ENCODE measurements around the gene SLC31A1.

The SLC31A1 gene

DNA sequence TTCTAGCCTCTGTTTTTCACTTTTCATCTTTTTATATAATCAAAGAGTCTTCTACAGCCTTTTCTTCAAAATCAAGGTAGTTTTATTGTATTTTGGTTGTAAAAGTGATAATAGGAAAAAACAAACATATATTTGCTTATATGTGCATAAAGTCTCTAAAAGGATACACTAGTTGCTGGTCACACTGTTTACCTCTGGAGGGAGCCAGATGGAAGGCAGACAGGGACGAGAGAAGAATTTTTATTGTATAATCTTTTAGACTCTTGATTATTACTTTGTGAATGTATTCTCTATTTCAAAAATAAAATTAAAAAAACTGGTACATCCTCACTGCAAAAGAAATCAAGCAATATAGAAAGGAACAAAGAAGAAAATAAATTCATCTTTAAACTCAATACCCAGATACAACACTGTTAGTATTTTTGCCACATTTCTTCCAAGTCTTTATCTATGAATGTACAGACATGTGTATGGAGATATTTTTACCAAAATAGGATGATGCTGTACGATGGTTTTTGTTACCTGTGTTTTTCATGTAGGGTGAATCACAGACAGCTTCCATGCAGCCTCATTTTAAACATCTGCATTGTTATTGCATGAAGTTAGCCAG, 88.0 kb downstream of the SLC31A1 start:
- TF ChIP-seq CREB5 (CRISPR knock-in tag; IDR thresholded peaks at IDR 0.05; ENCODE audit: low read depth): no peak
- TF ChIP-seq, protein P1, sequence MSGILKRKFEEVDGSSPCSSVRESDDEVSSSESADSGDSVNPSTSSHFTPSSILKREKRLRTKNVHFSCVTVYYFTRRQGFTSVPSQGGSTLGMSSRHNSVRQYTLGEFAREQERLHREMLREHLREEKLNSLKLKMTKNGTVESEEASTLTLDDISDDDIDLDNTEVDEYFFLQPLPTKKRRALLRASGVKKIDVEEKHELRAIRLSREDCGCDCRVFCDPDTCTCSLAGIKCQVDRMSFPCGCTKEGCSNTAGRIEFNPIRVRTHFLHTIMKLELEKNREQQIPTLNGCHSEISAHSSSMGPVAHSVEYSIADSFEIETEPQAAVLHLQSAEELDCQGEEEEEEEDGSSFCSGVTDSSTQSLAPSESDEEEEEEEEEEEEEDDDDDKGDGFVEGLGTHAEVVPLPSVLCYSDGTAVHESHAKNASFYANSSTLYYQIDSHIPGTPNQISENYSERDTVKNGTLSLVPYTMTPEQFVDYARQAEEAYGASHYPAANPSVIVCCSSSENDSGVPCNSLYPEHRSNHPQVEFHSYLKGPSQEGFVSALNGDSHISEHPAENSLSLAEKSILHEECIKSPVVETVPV (CRISPR knock-in tag; IDR thresholded peaks at IDR 0.05): no peak
- TF ChIP-seq POU6F1 (CRISPR knock-in tag; IDR thresholded peaks at IDR 0.05; ENCODE audit: borderline replicate concordance, low read depth): no peak
- TF ChIP-seq ISL1 (CRISPR knock-in tag; IDR thresholded peaks at IDR 0.05): no peak
- no peak for TF ChIP-seq ZFP3 (CRISPR knock-in tag; IDR thresholded peaks at IDR 0.05)
- peak; percentile 86 for ATAC-seq

DNA sequence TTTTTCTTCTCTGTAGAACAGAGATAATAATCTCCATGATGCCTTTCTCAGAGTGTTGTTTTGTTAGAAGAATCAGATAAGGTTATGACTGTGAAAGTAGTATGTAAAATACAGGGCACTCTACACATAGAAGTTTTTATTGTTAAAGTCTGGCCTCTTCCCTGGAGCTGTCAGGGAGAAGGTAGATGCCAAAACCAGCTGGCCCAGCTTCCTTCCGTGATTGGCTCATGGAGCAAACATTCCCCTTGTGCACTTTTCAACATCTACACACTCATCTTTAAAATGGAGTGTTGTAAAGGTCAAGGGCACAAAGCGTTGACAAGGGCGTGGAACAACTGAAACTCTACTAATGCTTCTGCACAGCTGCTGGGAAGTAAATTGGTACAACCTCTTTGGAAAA, 89.2 kb downstream of the SLC31A1 start:
- no peak for ATAC-seq
- TF ChIP-seq PATZ1 (CRISPR knock-in tag; IDR thresholded peaks at IDR 0.05; ENCODE audit: borderline replicate concordance) (no peak), ZFP30 (CRISPR knock-in tag; IDR thresholded peaks at IDR 0.05) (no peak), ESRRG (CRISPR knock-in tag; IDR thresholded peaks at IDR 0.05) (no peak), ZNF70 (CRISPR knock-in tag; IDR thresholded peaks at IDR 0.05) (no peak), PPARA (CRISPR knock-in tag; IDR thresholded peaks at IDR 0.05; ENCODE audit: borderline replicate concordance) (no peak), ARNTL (CRISPR knock-in tag; IDR thresholded peaks at IDR 0.05; ENCODE audit: borderline replicate concordance, low read depth) (no peak), CSDC2 (CRISPR knock-in tag; IDR thresholded peaks at IDR 0.05) (no peak), ZC3H10 (CRISPR knock-in tag; IDR thresholded peaks at IDR 0.05) (no peak), BACH2 (CRISPR knock-in tag; IDR thresholded peaks at IDR 0.05; ENCODE audit: borderline replicate concordance) (no peak), ISL1 (CRISPR knock-in tag; IDR thresholded peaks at IDR 0.05) (no peak), TCF4 (CRISPR knock-in tag; IDR thresholded peaks at IDR 0.05; ENCODE audit: borderline replicate concordance) (no peak), POU6F1 (CRISPR knock-in tag; IDR thresholded peaks at IDR 0.05; ENCODE audit: borderline replicate concordance, low read depth) (no peak), ZFP3 (CRISPR knock-in tag; IDR thresholded peaks at IDR 0.05) (no peak), OSR1 (CRISPR knock-in tag; IDR thresholded peaks at IDR 0.05) (no peak), CREB5 (CRISPR knock-in tag; IDR thresholded peaks at IDR 0.05; ENCODE audit: low read depth) (no peak)

GRCh38 chr9:113311961-113312360, 90.6 kb downstream of the SLC31A1 start:
- ATAC-seq: peak; percentile 60
- TF ChIP-seq ZNF8 (CRISPR knock-in tag; IDR thresholded peaks at IDR 0.05): no peak
- TF ChIP-seq ZFP3 (CRISPR knock-in tag; IDR thresholded peaks at IDR 0.05): no peak
- TF ChIP-seq ZNF565 (CRISPR knock-in tag; conservative IDR thresholded peaks at IDR 0.05; ENCODE audit: low read depth): no peak
- TF ChIP-seq ARNTL (CRISPR knock-in tag; IDR thresholded peaks at IDR 0.05; ENCODE audit: borderline replicate concordance, low read depth): no peak
- no peak for TF ChIP-seq TCF4 (CRISPR knock-in tag; IDR thresholded peaks at IDR 0.05; ENCODE audit: borderline replicate concordance)
- no peak for TF ChIP-seq CSDC2 (CRISPR knock-in tag; IDR thresholded peaks at IDR 0.05)
- no peak for TF ChIP-seq OSR1 (CRISPR knock-in tag; IDR thresholded peaks at IDR 0.05)
- TF ChIP-seq TOX (CRISPR knock-in tag; IDR thresholded peaks at IDR 0.05; ENCODE audit: borderline replicate concordance): no peak
- TF ChIP-seq ZNF70 (CRISPR knock-in tag; IDR thresholded peaks at IDR 0.05): no peak
- TF ChIP-seq SNAI2 (CRISPR knock-in tag; IDR thresholded peaks at IDR 0.05): no peak
- TF ChIP-seq ZFP30 (CRISPR knock-in tag; IDR thresholded peaks at IDR 0.05): no peak
- TF ChIP-seq BACH2 (CRISPR knock-in tag; IDR thresholded peaks at IDR 0.05; ENCODE audit: borderline replicate concordance): no peak
- TF ChIP-seq ZC3H10 (CRISPR knock-in tag; IDR thresholded peaks at IDR 0.05): no peak
- TF ChIP-seq ISL1 (CRISPR knock-in tag; IDR thresholded peaks at IDR 0.05): no peak
- no peak for TF ChIP-seq ESRRG (CRISPR knock-in tag; IDR thresholded peaks at IDR 0.05)
- no peak for TF ChIP-seq RARB (CRISPR knock-in tag; IDR thresholded peaks at IDR 0.05)
- TF ChIP-seq CREB5 (CRISPR knock-in tag; IDR thresholded peaks at IDR 0.05; ENCODE audit: low read depth): no peak
- TF ChIP-seq, protein P2, sequence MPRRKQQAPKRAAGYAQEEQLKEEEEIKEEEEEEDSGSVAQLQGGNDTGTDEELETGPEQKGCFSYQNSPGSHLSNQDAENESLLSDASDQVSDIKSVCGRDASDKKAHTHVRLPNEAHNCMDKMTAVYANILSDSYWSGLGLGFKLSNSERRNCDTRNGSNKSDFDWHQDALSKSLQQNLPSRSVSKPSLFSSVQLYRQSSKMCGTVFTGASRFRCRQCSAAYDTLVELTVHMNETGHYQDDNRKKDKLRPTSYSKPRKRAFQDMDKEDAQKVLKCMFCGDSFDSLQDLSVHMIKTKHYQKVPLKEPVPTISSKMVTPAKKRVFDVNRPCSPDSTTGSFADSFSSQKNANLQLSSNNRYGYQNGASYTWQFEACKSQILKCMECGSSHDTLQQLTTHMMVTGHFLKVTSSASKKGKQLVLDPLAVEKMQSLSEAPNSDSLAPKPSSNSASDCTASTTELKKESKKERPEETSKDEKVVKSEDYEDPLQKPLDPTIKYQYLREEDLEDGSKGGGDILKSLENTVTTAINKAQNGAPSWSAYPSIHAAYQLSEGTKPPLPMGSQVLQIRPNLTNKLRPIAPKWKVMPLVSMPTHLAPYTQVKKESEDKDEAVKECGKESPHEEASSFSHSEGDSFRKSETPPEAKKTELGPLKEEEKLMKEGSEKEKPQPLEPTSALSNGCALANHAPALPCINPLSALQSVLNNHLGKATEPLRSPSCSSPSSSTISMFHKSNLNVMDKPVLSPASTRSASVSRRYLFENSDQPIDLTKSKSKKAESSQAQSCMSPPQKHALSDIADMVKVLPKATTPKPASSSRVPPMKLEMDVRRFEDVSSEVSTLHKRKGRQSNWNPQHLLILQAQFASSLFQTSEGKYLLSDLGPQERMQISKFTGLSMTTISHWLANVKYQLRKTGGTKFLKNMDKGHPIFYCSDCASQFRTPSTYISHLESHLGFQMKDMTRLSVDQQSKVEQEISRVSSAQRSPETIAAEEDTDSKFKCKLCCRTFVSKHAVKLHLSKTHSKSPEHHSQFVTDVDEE (CRISPR knock-in tag; IDR thresholded peaks at IDR 0.05): no peak
